ENCODE results near the gene CLEC5A. TPM values are rescaled to one million over a fixed set of nuclear protein-coding genes. Genes with fewer than 3 reads are reported as not detected.

CLEC5A gene
- polyA plus RNA-seq, 1 experiment = not detected

DNA sequence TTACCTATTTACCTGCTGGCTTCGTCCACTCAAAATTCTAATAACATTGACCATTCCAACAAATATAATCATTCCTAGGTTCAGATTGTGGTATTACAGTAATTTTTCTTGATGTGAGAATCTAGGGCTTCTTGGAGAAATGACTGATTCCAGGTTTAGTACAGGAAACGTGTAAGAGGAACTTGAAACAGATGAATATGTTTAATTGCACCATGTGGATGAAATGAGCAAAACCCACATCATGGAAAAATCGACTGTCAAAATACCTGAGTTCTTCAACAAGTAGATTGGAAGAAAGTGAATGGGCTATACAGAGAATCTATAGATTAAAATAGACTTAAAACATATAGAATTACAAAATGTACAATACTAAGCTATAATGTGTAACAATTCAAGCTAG is 55.4 kb downstream of the CLEC5A start:
- H3K27me3 ChIP-seq (ENCODE audit: control insufficient read depth, insufficient read depth, low read length) = no peaks in the 10 kb centered on the region
- no peak for DNase-seq (ENCODE audit: low read depth, low spot score)
- no peak overlapping the region for H3K4me3 ChIP-seq (ENCODE audit: low read depth, low read length)
- ChIA-PET POLR2A (no interaction called here), CTCF (no interaction called here)
- TF ChIP-seq CTCF (IDR thresholded peaks at IDR 0.05; ENCODE audit: low read depth, low read length) = no peak
- H3K9me3 ChIP-seq (ENCODE audit: control insufficient read depth, insufficient read depth, low read length) = peaks cover 5% of the 10 kb centered on the region
- no peak overlapping the region for H3K27ac ChIP-seq (ENCODE audit: low read depth, low read length)

DNA sequence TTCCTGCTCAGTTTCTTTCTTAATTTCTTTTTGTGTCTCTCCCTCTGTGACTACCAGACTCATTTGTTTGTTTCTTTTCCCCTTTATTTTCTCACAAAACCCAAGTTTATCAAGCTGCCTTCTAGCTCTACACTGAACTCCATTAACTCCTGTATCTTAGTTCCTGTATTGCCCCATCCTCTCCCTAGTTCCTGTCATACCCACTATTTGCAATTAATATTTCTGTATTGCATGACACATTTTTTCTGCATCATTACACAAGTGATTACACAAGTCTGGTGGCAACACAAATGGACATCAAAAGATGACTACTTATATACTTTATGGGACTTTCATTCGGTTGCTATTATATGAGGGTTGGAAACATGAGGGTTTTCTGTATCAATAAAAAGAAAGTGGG is 57.5 kb downstream of the CLEC5A start:
- ChIA-PET CTCF (no interaction called here), POLR2A (no interaction called here)
- DNase-seq (ENCODE audit: low read depth, low spot score) = no peak
- TF ChIP-seq CTCF (IDR thresholded peaks at IDR 0.05; ENCODE audit: low read depth, low read length) = no peak
- no peaks in the 10 kb centered on the region for H3K27me3 ChIP-seq (ENCODE audit: control insufficient read depth, insufficient read depth, low read length)
- H3K4me3 ChIP-seq (ENCODE audit: low read depth, low read length) = no peak overlapping the region
- H3K27ac ChIP-seq (ENCODE audit: low read depth, low read length) = no peak overlapping the region
- peaks cover 5% of the 10 kb centered on the region for H3K9me3 ChIP-seq (ENCODE audit: control insufficient read depth, insufficient read depth, low read length)

DNA sequence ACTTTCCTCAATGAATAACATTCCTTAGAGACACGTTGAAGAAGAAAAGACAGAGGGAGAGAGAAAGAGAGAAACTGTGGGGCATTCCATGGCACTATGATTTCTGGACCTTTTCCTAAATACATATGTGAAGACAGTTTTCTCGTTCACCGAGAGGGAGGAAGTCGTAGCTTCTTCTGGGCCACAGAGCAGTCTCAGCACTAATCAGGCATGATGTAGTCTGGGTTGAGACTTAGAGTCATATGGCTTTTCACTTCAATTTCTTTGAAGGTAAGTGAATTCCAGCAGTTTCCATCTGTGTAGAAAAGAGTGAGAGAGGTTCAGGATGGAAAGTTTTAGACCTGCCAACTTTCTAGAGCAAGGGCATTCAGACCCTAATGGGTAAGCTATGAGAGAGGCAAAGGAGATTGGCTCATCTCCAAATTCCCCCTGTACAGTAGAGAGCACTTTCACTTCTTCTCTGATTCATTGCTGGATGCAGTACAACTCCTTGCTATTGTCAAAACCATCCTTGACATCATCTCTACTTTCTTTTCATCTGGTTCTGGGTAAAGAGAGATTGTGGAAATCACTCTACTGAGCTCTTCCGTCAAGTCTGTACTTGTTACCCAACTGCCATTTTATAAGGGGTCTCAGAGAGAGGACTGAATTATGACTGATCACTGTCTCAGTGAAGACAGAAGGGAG is 62.1 kb downstream of the CLEC5A start:
- Histone ChIP-seq H3K9me3 (ENCODE audit: control insufficient read depth, insufficient read depth, low read length) (peaks cover 15% of the 10 kb centered on the region), H3K27me3 (ENCODE audit: control insufficient read depth, insufficient read depth, low read length) (no peaks in the 10 kb centered on the region), H3K4me3 (ENCODE audit: low read depth, low read length) (no peak overlapping the region), H3K27ac (ENCODE audit: low read depth, low read length) (no peak overlapping the region)
- ChIA-PET POLR2A (no interaction called here), CTCF (no interaction called here)
- TF ChIP-seq CTCF (IDR thresholded peaks at IDR 0.05; ENCODE audit: low read depth, low read length) = no peak
- no peak for DNase-seq (ENCODE audit: low read depth, low spot score)

DNA sequence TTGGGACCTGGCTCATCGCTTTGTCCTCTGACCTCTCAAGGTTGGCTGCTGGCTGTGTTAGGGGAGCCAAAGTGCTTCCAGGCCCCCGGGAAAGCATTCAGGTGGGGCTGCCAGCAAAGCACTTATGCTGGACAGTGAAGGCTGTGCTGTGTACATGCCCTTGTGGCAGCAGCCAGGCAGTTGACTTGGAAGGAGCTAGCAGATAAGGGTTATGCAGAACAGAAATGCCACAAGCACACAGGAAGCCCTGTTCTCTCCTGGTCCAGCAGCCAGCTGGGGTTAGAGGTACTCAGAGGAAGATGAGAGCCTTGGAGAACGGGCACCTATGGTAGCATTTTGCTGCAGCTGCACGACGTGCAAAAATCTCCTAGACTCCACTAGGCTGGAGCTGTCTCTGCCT is 65.8 kb downstream of the CLEC5A start:
- no peak overlapping the region for H3K27ac ChIP-seq (ENCODE audit: low read depth, low read length)
- H3K9me3 ChIP-seq (ENCODE audit: control insufficient read depth, insufficient read depth, low read length) = peaks cover 22% of the 10 kb centered on the region
- CTCF ChIA-PET = no interaction called here
- TF ChIP-seq CTCF (IDR thresholded peaks at IDR 0.05; ENCODE audit: low read depth, low read length) = no peak
- no peaks in the 10 kb centered on the region for H3K27me3 ChIP-seq (ENCODE audit: control insufficient read depth, insufficient read depth, low read length)
- H3K4me3 ChIP-seq (ENCODE audit: low read depth, low read length) = no peak overlapping the region
- DNase-seq (ENCODE audit: low read depth, low spot score) = no peak
- POLR2A ChIA-PET = no interaction called here

DNA sequence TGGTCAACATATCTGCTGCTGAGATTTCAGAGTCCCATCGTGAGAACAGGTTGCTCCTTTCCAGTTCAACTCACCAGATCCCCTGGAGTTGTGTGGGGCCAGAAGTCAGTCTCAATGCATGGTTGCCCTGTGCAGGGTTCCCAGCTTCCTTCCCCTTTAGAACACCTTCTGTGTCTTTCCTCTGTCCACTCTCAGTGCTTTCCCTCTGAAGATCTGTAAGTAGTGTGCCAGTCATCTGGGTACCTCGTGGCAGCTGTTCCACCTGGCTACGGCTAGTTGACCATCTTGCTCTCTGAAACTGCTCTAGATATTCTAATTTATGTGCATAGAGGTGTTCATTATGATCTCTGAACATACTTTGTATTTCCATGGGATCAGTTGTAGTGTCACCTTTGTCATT is 69.4 kb downstream of the CLEC5A start:
- Histone ChIP-seq H3K27me3 (ENCODE audit: control insufficient read depth, insufficient read depth, low read length) (no peaks in the 10 kb centered on the region), H3K4me3 (ENCODE audit: low read depth, low read length) (no peak overlapping the region), H3K27ac (ENCODE audit: low read depth, low read length) (no peak overlapping the region), H3K9me3 (ENCODE audit: control insufficient read depth, insufficient read depth, low read length) (peaks cover 22% of the 10 kb centered on the region)
- no peak for TF ChIP-seq CTCF (IDR thresholded peaks at IDR 0.05; ENCODE audit: low read depth, low read length)
- ChIA-PET POLR2A (no interaction called here), CTCF (no interaction called here)
- no peak for DNase-seq (ENCODE audit: low read depth, low spot score)

Other genes starting within 250 kb of the CLEC5A start
- 4.9 and 5.3 TPM in 2 replicates for gene DENND11, start 244.8 kb downstream of the CLEC5A start, polyA plus RNA-seq (2011; rRNA removed)
- not detected in 2 replicates for gene WEE2, start 238.6 kb downstream of the CLEC5A start, polyA plus RNA-seq (2011; rRNA removed)
- 152 and 212 TPM in 2 replicates for gene SSBP1, start 208.6 kb downstream of the CLEC5A start, polyA plus RNA-seq (2011; rRNA removed)
- 0.19 and 0.21 TPM in 2 replicates for gene TAS2R3, start 182.9 kb downstream of the CLEC5A start, polyA plus RNA-seq (2011; rRNA removed)
- 0.26 and 0.36 TPM in 2 replicates for gene TAS2R4, start 170.3 kb downstream of the CLEC5A start, polyA plus RNA-seq (2011; rRNA removed)
- gene TAS2R5, start 156.8 kb downstream of the CLEC5A start, polyA plus RNA-seq (2011; rRNA removed) = 0.38 and 0.81 TPM in 2 replicates
- gene PRSS37, start 105.5 kb downstream of the CLEC5A start, polyA plus RNA-seq (2011; rRNA removed) = not detected in 2 replicates
- not detected in 2 replicates for gene OR9A4, start 30.6 kb downstream of the CLEC5A start, polyA plus RNA-seq (2011; rRNA removed)
- gene TAS2R38, start 26.8 kb upstream of the CLEC5A start, polyA plus RNA-seq (2011; rRNA removed) = not detected in 2 replicates
- gene MGAM, start 48.9 kb upstream of the CLEC5A start, polyA plus RNA-seq (2011; rRNA removed) = not detected in 2 replicates
- gene MGAM2, start 164.7 kb upstream of the CLEC5A start, polyA plus RNA-seq (2011; rRNA removed) = not detected in 2 replicates